Measurements from ENCODE around the gene ENO3. TPM values are rescaled to one million over a fixed set of nuclear protein-coding genes. Genes with fewer than 3 reads are reported as not detected.

ENO3 gene
- total RNA-seq, 1 donor from 2014 or later, result 0.82 TPM

DNA sequence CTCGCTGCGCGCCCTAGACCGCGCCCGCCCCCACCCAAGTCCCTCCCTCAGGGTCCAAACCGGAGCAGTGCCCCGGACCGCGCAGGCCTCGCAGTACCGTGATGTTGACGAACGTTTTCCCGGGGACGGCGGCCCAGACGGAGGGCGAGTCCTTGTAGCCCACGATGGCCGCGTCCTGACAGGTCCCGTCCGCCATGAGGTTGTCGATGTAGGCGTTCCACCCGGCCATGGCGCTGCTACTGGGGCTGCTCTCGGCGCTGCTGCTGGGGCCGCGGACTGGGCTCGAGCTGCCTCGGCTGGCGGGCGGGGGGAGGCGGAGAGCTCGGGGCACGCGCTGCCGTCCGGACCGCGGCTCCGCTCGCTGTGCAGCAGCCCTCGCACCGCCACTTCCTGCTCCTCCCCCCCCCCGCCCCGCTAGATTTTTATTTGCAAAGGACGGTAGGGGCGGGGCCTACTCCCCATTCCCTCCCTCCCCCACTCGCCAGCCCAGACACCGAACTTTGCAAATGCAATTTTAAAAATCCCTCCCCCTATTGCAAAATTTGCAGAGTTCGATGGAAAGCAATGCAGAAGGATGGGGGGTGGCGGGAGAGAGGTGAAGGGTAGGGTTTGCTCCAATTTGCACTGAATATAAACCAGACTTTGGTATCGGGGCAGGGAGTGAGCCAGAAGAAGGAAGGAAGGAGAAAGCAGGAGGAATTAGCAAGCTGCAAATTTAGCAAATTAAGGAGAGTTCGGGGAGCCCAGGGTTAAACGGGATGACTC, 2.6 kb upstream of the ENO3 start, which contains the start of gene PFN1:
Gene PFN1 (minus strand): TSS at position 365 of the 765 bp plus-strand sequence. CDS start 136 bp downstream, at position 229.
- FAIRE-seq, result no peak

DNA sequence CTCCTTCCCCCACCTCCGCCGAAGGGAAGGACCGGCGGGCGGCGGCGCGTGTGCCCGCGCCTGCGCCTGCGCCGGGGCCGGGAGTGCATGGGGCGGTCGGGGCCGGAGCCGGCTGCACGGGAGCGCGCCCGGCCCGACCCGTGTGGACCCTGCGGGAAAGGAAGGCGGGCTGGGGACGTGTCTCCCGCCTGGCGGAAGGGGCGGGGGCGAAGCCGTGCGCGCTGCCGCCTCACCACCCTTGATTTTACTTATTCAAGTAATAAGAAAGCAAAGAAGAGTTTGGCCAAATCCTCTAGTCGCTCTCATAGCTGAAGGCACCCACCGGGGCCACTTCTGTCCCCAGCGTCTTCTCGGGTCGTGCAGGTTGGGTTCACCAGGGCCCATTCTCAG, 2.0 kb upstream of the ENO3 start:
- peak; percentile 95 to 97 for DNase-seq (ENCODE audit: low spot score in 2 of 2)
- no peak for FAIRE-seq

More for the DNA sequence above, 2.6 kb upstream of the ENO3 start, which contains the start of gene PFN1:
- DNase-seq (ENCODE audit: low spot score in 2 of 2), result peak; percentile 90 to 97

DNA sequence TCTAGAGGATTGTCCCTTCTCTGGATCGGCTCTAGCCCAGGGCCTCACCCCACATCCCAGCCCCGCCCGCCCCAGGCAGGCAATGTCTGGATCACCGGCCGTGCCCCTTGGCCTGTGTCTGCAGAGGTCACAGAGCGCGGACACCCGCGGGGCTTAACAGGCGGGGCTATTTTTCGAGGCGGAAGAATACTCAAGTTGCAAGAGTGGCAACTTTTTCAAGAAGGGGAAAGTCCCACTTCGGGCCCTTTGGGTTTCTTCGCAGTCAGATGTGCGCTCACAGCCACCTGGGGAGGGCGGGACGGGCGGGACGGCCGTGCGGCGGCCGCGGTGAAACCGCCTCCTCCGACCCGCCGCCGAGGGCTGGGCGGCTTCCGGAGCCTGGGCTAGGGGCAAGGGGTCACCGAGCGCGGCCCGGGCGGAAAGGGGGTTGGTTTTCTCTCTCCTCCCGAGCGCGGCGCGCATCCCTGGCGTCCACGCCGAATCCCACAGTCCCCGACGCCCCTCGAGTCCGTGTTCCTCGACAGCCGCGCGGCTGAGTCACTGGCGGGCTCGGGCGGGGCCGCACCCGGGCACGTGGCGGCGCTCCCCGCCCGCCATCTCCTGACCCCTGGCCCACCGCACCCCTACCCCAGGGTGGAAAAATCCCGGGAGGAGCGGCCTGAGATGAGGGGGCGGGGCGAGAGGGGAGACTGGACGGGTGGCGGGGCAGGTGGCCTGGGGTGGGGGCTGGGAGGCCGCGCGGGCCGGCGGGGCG, 1.4 kb upstream of the ENO3 start:
- no peak for FAIRE-seq

DNA sequence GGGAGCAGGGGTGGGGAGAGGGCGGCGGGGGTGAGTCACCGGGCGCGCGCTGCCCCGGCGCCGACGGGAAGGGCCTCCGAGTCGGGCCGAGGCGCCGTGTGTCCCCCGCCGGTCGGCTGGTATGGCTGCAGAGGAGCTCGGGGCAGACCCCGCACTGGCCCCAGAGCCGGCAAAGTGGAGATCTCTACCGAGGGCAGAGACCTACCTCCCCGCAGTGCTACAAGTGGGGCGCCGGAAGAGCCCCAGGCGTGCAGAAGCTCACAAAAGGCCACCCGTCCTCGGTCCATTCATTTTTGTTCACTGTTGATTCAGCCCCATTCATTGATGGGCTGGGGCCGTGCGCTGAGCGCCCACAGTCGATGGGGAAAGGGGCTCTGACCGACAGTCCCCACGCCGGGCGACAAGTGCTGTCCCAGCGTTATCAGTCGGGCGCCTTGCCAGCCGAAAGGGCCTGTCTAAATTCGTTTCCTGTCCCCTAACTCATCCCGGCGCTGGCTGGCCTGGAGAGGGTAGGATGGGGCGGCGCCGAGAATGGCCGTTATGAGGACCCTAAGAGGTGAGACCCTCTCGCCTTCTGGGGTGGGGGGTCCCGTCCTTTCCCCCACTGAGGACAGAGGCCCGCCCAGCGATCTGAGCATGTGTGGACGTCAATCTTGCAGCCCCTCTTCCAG, 709 bp upstream of the ENO3 start:
- FAIRE-seq (no peak), DNase-seq (ENCODE audit: low spot score in 2 of 2) (no peak)

More for the DNA sequence above, 1.4 kb upstream of the ENO3 start:
- DNase-seq (ENCODE audit: low spot score in 2 of 2), result peak; percentile 64 to 83

DNA sequence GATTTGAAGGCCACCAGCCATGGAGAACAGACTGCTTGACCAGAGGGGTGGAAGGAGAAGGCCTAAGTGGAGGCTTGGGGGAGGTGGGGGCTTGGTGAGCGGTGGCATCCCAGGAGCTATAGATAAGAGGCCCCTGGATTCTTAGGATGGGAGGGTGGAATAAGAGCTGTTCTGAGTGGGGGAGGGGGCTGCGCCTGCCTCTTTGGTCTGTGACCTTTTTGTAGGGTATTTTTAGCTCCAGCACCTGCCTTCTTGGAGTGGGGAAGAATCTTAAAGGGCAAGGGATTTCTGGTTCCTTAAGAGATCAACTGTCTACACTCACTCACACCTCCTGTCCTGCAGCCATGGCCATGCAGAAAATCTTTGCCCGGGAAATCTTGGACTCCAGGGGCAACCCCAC, 567 bp downstream of the ENO3 start:
- FAIRE-seq (no peak), DNase-seq (ENCODE audit: low spot score in 2 of 2) (no peak)

DNA sequence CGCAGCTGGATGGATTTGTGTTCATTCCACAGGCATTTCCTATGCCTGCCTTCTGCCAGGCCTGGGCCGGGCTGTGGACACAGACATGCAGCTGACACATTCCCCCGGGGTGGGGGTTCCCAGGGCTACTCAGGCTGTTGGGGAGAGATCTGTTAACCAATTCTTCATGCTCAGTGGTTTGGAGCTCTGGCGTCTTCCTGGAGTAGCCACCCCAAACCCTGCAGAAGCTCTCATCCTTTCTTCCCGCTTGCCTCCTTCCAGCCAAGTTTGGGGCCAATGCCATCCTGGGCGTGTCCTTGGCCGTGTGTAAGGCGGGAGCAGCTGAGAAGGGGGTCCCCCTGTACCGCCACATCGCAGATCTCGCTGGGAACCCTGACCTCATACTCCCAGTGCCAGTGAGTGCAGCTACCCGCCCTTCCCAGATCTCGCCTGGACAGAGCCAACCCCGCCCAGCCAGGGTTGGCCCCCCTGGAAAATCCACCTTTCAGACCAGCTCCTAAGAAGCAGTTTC, 2.6 kb downstream of the ENO3 start:
- FAIRE-seq, result no peak

DNA sequence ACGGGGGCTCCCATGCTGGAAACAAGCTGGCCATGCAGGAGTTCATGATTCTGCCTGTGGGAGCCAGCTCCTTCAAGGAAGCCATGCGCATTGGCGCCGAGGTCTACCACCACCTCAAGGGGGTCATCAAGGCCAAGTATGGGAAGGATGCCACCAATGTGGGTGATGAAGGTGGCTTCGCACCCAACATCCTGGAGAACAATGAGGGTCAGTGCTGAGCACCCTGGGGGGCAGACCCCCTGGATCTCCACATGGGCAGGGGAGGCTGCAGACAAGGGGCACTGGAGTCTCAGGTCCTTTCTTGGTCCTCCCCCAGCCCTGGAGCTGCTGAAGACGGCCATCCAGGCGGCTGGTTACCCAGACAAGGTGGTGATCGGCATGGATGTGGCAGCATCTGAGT, 4.2 kb downstream of the ENO3 start:
- FAIRE-seq (no peak), DNase-seq (ENCODE audit: low spot score in 2 of 2) (no peak)

More for the DNA sequence above, 2.6 kb downstream of the ENO3 start:
- DNase-seq (ENCODE audit: low spot score in 2 of 2), result no peak

DNA sequence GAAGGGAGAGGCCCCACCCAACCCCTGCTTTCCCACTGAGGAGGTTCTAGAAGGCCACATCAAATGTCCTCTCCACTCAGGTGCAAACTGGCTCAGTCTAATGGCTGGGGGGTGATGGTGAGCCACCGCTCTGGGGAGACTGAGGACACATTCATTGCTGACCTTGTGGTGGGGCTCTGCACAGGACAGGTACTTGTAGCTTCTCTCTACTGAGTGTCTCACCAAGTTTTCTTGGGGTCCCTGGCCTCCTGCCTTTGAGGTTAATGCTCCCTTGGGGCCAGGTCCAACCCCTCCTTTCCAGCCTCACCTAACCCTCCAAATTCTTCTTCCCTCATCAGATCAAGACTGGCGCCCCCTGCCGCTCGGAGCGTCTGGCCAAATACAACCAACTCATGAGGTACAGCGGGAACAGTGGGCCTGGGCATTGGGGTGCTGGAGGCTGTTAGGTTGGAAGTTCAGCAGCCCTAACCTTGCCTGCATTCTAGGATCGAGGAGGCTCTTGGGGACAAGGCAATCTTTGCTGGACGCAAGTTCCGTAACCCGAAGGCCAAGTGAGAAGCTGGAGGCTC, 5.7 kb downstream of the ENO3 start:
- DNase-seq (ENCODE audit: low spot score in 2 of 2) (no peak), FAIRE-seq (no peak)

DNA sequence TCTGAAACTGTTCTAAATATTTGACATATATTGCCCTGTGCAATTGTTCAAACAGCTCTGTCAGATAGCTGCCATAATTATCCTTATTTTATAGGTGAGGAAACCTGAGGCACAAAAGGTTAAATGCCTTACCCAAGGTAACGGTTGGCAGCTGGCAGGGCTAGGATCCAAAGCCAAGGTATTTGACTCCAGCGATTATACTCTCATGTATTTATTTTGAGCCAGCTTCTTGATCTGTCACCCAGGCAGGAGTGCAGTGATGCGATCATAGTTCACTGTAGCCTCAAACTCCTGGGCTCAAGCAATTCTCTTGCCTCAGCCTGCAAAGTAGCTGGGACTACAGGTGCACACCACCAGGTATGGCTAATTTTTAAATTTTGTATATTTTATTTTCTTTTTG, 7.2 kb downstream of the ENO3 start:
- no peak for FAIRE-seq
- DNase-seq (ENCODE audit: low spot score in 2 of 2), result no peak

DNA sequence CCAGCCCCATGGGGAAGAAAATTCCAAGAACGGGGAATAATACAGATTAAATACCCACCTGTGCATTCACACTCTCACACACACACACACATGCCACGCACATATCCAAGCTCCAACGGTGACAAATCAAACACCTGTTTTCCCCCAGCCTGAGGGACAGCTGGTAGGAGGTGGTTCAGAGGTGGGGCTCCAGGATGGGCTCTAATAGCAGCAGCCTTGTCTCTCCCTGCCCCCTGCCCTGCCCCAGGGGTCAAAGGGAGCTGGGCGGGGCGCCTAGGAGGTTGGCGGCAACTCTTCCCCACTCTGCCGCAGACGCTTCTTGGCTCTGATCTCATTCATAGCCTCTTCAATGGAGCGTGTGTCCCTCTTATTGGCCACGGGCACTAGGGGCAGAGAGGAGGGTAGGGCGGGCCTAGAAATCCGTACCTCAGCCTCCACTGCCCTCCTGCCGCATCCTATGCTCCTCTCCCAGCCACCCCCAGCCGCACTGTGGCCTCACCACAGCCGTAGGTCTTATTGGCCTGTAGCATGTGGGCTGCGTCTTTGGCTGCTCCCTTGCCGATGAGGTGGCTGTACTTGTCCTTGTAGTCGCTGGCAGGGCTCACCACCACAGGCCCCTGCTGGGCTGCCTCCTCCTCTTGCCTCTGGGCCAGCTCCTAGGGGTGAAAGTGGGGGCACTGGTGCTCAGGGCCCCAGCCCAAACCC, 8.5 kb downstream of the ENO3 start:
- DNase-seq (ENCODE audit: low spot score in 2 of 2) (no peak), FAIRE-seq (no peak)

DNA sequence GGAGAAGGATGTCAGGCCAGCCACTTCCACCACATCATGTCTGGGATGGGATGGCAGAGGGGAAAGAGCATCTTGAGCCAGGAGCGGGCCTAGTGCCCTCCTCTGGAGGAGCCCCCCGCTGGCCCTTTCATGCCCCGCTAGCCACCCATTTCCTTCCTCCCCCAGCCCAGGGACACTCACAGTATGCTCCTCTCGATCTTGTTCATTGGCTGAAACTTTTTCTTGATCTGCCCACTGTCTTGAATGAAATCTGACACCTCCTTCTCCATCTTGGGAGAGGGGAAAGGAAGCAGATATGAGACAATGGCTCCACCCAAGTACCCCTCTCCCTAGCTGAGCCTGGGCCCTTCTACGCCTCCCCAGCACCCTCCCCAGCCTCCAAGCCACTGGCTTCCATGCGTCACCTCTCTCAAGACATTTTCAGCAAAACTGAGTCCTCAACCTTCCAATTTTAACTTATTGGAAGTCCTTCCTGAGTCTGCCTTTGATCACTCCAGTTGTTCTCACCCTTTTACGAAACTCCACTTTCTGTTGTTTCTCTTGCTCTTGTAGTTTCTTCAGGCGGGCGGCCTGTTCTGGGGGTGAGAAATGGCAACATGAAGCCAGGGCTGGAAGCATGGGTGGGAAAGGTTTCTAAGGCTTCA, 9.5 kb downstream of the ENO3 start:
- DNase-seq (ENCODE audit: low spot score in 2 of 2), result no peak
- no peak for FAIRE-seq

DNA sequence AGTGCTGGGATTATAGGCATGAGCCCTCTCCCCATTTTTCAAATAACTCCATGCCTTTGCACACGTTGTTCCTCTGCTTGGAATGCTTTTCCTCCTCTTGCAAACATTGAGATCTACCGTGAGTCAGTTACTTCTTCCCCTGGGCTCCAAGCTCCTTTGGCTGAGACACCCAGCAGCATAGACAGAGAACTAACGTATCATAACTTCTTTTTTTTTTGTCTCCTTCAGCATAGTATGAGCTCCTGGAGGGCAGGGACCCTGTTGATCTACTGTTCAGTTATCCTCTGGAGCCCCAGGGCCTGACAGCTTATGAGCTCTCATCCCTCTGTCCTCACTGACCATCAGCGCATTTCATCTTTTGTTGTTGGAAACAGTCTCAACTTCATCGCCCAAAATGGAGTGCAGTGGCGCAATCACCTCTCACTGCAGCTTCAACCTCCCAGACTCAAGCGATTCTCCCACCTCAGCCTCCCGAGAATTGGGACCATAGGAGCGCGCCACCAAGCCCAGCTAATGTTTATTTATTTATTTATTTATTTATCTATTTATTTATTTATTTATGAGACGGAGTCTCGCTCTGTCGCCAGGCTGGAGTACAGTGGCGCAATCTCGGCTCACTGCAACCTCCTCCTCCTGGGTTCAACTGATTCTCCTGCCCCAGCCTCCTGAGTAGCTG, 14.5 kb downstream of the ENO3 start:
- no peak for FAIRE-seq
- DNase-seq (ENCODE audit: low spot score in 2 of 2), result no peak

DNA sequence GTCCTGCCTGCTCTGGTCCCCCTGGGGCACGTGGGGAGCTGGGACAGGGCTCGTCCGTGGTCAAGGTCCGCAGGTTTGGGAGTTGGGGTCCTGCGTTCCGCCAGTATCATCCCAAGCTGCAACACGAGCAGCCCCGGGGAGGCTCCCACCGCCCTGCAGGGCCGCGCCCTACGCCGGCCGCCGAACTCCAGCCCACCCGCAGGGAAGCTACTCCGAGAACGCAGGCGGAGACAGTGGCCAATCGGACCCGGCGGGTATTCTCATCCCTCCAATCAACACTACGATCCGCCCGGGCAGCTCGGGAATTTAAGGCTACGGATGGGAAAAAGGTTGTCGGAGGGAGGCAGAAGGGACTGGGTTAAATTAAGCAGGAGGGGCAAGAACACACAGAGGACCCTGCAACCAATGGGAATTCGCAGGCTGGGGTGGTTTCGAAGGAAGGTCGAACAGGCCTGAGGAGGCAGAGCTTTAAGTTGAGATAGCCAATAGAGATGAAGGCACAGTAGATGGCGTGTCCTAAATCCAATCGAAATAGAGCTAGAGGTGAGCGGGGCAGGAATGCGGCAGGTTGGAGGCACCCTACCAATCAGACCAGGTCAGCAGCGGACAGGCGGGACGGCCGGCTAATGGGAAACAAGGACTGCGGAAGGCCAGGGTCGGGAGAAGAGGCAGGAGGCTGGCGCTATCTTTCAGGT, 16.1 kb downstream of the ENO3 start:
- peak; percentile 97 for FAIRE-seq
- peak; percentile 97 to 98 for DNase-seq (ENCODE audit: low spot score in 2 of 2)

DNA sequence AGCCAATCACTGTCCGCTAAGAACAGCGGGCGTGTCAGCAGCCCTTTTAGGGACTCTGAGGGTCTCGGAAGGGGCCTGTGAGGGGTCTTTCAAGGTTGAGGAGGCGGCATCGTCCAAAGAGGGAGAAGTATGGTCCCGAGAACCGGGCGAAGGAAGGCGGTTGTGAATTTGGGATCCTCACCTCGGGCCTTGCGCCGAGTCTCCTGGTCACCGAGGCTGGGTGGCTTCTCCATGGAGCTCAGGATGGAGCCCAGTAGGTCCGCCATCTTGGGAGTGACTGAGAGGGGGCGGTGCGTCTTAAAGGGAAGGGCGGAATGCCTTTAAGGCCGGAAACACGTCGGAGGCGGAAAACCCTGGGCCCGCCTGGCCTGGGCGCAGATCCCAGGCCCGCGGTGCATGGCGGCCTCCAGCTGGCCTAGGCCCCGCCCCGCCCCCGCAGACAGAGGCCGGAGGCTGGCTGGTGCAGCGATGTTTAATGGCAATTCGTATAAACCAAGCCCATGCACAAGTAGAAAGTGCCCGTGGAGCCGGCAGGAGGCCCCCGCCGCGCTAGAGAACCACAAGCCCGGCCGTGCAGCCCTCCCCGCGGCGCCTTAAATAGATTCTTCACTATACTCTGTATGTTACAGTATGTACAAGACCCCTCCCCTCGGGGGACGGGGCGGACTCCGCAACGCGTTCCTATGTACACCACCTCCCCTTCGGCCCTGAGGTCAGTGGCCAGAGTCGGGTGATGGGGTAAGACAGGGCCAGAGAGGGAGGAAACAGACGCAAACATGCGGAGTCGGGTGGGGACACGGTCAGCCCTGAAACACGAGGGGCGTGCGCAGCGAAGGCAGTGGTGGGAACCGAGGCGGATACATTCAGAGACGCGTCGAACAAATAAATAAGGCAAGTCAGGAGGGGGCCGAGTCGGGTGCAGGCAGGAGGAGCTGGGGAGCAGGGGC, 16.9 kb downstream of the ENO3 start, which contains the start of gene SPAG7:
Gene SPAG7 (minus strand): TSS at position 279 of the 947 bp plus-strand sequence. CDS start 13 bp downstream, at position 266.
- FAIRE-seq (no peak), DNase-seq (ENCODE audit: low spot score in 2 of 2) (peak; percentile 95 to 97)

DNA sequence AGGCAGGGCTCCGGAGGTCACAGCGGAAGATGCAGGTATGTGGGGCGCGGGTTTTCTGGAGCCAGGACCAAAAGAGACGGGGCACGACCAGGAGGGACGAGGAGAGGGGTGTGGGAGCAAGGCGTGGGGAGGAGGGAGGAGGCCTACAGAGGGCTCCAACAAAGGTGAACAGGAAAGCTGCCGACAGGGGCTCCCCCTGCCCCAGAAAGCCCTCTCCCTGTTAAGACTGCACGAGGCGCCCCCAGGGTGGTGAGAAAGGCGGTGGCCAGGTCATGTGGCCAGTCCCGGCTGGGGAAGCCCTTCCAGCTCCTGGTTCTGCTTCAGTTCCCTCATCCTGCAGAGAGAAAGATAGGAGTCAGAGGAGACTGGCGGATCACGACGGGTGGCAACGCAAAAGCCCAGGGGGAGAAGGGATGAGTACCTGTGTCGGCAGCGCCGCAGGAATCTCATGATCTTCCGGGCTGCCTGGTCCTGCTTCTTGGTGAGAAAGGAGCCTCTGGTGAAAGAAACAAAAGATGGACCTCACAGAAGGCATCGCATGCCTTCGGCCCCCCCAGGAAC, 17.6 kb downstream of the ENO3 start:
- no peak for FAIRE-seq
- no peak for DNase-seq (ENCODE audit: low spot score in 2 of 2)

DNA sequence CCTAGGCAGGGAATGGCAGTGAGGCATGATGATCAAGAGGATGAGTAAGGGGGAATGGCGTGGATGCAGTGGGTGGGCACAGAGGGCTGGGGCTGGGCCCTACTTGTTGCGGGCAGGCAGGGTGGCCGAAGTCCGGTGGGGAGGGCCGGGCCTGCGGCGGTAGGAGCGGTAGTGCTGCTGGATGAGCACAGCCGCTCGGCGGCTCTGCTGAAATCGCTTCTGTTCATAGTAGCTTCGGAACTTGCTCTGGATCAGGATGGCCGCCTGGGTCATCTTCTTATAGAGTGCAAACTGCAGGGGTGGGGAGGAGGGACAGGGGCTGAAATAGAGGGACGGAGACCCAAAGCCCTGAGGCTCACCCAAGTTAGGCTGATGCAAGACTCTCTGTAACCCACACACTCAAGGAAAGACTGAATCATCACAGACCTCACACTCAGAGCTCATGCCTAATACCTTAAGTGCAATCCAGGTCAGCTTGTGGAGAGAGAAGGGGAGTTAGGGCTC, 18.2 kb downstream of the ENO3 start:
- DNase-seq (ENCODE audit: low spot score in 2 of 2) (no peak), FAIRE-seq (no peak)

Measured in frontal cortex (tissue), 4 donors.